ENCODE measurements around the gene DDX17. TPM values are rescaled to one million over a fixed set of nuclear protein-coding genes. Genes with fewer than 3 reads are reported as not detected.

DDX17 gene
- total and polyA plus RNA-seq, 2 of the 4 experiments (the other 2 are of a cell fraction), result 240 to 371 TPM

DNA sequence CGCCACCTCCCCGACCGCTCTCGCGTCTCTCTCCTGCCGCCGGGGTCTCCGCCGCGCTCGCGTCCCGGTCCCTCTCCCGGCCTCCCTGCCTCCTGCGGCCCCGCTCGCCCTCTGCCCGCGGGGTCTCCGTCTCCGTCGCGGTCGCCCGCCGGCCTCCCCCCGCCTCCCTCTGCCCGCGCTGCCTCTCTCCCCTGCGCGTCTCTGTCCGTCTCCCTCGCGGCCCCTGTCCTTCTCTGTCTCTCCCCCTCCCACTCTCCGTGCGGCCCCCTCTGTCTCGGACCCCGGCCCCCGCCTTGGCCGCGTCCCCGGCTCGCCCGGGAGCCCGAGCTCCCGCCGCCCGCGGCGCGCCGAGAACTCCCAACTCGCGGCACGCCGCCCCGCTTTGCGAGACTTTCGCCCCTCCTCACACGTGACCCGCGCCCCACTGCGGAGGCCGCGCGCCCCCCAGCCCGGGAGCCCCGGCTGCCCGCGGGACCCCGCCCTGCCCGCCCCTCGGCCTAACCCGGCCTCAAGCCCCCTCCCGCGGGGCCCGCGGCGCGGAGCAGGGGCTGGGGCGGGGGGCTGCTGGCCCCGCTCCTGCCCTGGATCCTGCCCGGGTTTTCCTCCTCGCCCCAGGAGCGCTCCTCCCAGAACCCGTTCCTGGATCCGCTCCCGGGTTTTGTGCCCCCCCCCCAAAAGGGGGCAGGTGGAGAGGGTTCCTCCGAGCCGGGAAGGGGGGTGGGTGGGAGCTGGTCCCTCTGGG, 50.4 kb downstream of the DDX17 start:
- intact Hi-C loops (cut with micrococcal nuclease) (no loop called here), dilution Hi-C loops (cut with HindIII; ENCODE audit: low sequenced_read_pairs, unreplicated experiment) (no loop called here), in situ Hi-C loops (cut with MboI; ENCODE audit: low sequenced_read_pairs) (no loop called here)
- no peaks in the 10 kb centered on the region for H3K36me3 ChIP-seq (ENCODE audit: control insufficient read depth, insufficient read depth, low read length)
- no peak overlapping the region for H4K91ac ChIP-seq (ENCODE audit: insufficient read depth, low read depth, low read length)
- H4K20me1 ChIP-seq (ENCODE audit: insufficient read depth, low read length), result no peaks in the 10 kb centered on the region; the same call in 1 of the 2 replicates
- H3K23ac ChIP-seq (ENCODE audit: low read depth, low read length), result no peak overlapping the region
- H2BK120ac ChIP-seq (ENCODE audit: low read depth, low read length), result no peak overlapping the region
- H3K9me3 ChIP-seq (ENCODE audit: control insufficient read depth, insufficient read depth, low read length), result no peaks in the 10 kb centered on the region; the same call in 1 of the 2 replicates
- H3K4ac ChIP-seq (ENCODE audit: low read depth, low read length), result no peak overlapping the region
- peaks cover 90% of the 10 kb centered on the region for H3K27me3 ChIP-seq (ENCODE audit: control insufficient read depth, insufficient read depth, low read length)
- no peak overlapping the region for H2BK15ac ChIP-seq (ENCODE audit: low read depth, low read length)
- 0% methylated on average over 36 of the region's 90 CpGs; no CpG with 5 or more reads in 1 of the 2 experiments for WGBS, 2 experiments (ENCODE audit: extremely low coverage in 2 of 2, insufficient read length in 1 of 2)
- peak overlapping the region; percentile 42 for H2AK9ac ChIP-seq (replicated peaks; ENCODE audit: low read depth, low read length, poor library complexity)
- POLR2A ChIA-PET (ENCODE audit: unreplicated experiment), result no interaction called here
- H2AFZ ChIP-seq (replicated peaks; ENCODE audit: low read length, poor library complexity), result peak overlapping the region; percentile 80
- H3K4me1 ChIP-seq (ENCODE audit: control insufficient read depth, insufficient read depth, low read length), result no peaks in the 10 kb centered on the region; the same call in 1 of the 2 replicates
- H4K5ac ChIP-seq (ENCODE audit: low read depth, low read length), result no peak overlapping the region
- BruUV-seq (replicated peaks), result no TSS peak
- no peak overlapping the region for H2AK5ac ChIP-seq (ENCODE audit: low read depth, low read length)
- no peak overlapping the region for H2BK5ac ChIP-seq (ENCODE audit: low read depth, low read length, poor library complexity, severe bottlenecking)
- H3K56ac ChIP-seq (ENCODE audit: extremely low read depth, insufficient read depth, low read length), result no peak overlapping the region
- peak overlapping the region; percentile 46; the same call in 1 of the 2 replicates for H3K4me2 ChIP-seq (ENCODE audit: low read depth, low read length)
- H3K79me1 ChIP-seq (ENCODE audit: low read depth in 1 of 2, low read length in 2 of 2), result no peaks in the 10 kb centered on the region
- H3K9me1 ChIP-seq (ENCODE audit: insufficient read depth, low read length), result no peaks in the 10 kb centered on the region
- no peak overlapping the region for H4K8ac ChIP-seq (ENCODE audit: low read depth in 2 of 2, low read length in 2 of 2)
- CTCF ChIA-PET, result no interaction called here
- H3K4me3 ChIP-seq (ENCODE audit: insufficient read depth, low read depth, low read length), result peak overlapping the region; percentile 37
- H3K9ac ChIP-seq (ENCODE audit: low read depth, low read length), result no peak overlapping the region
- H3K18ac ChIP-seq (ENCODE audit: low read depth, low read length), result no peak overlapping the region
- no peak overlapping the region for H2BK20ac ChIP-seq (ENCODE audit: low read depth, low read length)
- TF ChIP-seq MAZ (IDR thresholded peaks at IDR 0.05; ENCODE audit: borderline replicate concordance, low read depth, low read length), result peak; percentile 83; the same call in 1 of the 2 replicates
- no peak for TF ChIP-seq POLR2A (IDR thresholded peaks at IDR 0.05; ENCODE audit: low read depth, low read length)
- no peak overlapping the region for H3K27ac ChIP-seq (ENCODE audit: insufficient read depth, low read length)
- no peak overlapping the region for H3K14ac ChIP-seq (replicated peaks; ENCODE audit: low read depth, low read length)
- DNase-seq (peak; percentile 26), ATAC-seq (ENCODE audit: low read depth) (peak; percentile 63)
